Endothelial cell of hepatic sinusoid (primary cell): ENCODE measurements around the gene MDM4.

ENCODE experiments used
- in situ Hi-C: cut with HindIII; loops from 2 replicates; pipeline ENCODE4 v1.10.0; 2017; ENCODE audit warnings: low sequenced_read_pairs

MDM4 gene

DNA sequence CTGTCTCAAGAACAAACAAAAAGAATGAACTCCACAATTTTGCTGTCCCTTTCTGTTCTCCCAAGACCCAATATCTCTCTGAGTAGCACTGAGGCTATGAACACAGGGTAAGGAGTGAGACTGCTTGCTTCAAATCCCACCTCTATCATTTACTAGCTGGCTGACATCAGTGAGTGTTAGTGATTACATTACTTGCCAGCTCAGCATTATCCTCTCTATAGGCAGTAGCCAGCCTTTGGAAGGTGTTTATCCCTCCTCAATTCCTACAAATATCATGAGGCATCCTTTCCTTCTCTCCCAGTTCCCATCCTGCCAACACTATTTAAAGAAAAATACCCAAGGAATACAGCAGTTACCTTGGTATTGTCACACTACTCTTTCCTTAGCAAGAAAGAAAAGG, 24.6 kb upstream of the MDM4 start:
- in situ Hi-C loops: no loop called here

DNA sequence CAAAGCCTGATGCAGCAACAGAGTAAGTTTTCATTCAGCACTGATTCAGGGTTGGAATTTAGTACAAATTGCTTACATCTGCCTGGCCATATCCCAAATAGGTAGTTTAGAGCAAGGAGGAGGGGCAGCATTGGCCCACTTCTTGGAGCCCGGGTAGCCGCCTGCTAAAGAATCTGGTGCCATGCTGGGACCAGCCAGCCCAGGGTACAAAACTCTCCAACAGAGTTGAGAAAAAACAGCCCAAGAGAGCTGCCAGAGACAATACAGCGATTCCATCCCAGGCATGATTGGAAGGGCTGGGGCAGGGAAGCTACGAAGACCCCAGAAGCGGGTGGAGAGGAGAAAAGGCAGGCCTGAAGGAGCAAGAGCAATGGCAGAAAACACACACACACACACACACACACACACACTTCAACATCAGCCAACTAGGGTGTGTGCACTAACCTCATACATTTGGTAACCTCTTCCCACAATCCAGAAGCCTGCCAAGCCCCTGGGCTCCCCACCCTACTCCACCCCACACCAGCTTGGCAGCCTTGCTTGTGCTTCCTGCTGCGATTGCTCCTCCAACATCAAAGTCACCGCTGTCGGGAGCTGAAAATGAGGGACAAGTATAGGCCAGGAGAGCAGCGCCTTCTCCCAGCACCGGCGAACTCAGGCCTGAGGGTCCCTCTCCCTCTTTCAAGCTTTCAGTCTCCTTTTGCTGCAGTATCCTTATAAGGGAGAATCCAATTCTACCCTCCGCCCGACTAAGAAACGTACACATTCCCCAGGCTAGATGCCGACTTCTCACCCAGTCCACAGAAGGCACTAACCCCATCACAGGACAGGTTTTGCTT, 22.8 kb upstream of the MDM4 start:
- in situ Hi-C loops: no loop called here

DNA sequence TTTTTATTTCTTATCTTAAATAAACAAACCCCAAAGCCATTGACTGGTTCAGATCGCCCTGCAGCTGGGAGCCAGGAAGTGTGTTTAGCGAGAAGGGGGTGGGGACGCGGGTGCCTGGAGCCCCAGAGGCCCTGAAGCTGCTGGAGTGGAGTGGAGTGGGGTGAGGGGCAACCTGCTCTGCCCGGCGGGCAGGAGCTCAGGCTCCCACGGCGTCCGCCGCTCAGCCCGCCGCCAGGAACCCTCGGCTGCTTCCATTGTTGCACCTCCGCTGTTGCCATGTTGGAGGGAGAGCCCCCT, 22.3 kb upstream of the MDM4 start:
- in situ Hi-C loops: no loop called here

DNA sequence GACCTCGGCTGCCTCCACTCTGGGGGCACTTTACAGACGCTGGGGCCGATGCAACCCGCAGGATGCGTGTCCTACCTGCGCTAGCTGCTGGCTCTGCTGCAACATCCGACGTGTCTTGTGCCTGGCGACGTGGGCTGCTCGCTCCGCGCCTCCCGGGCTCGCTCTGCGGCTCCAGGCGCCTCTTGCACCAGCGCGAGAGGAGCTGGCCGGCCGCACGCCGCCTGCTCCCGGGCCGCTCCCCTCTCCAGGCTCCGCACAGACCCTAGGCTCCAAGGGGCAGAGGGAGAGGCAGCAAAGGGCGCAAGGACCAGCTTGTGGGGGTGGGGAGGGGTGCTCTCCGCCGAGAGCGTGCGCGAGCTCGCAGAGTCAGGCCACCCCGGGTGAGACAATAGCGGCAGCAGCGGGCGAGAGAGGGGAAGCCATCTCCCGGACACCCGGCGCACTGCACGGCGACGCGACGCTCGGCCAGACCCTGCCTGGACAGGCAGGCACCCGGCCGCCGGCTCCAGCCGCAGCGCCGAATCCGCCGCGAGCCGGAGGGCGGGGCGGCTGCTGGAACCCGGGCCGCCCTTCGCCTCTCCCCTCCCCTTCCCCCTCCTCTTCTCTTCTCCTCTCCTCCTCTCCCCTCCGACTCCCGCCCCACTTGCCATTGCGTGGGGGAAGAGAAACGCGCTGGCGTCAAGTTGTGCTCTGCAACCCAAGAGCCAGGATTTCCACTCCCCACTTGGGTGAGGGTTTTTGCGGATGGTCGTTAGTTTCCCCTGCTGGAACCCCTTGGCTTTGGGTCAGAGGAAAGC, 21.7 kb upstream of the MDM4 start, which contains the start of gene PIK3C2B:
TSS of gene PIK3C2B (minus strand) at position 525 of the 797 bp plus-strand sequence. CDS start 25,003 bp downstream, outside the sequence.
- in situ Hi-C loops: no loop called here

DNA sequence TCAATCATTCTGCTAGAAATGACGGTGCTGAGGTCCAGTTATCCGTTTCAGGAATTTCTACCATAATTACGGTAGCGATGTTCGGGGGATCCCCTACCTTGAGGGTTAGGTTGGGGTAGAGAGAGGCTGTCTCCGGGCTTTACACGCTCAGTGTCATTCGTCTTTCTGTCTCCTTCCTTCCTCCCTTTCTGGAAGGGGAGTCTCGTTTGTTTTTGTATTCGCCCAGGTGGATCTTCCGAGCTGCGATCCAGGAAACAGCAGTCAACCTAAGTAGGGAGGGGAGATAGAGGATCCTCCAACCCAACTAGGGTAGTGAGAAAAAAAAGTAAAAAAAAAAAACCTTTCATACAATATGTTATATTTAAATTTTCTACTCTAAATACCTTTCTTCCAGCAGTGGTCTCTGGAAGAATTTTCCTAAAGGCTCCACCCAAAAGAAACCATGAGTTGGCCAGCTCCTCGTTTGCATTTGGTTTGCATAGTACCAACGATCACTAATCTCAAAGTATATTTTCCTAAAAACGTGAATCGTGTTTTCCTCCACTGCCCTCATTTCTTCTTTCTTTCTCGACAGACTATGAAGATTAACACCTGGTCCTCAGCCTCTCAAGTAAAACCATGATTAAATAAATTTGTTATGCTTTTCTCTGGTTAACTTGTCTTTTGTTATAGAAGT, 21.0 kb upstream of the MDM4 start:
- in situ Hi-C loops: no loop called here

DNA sequence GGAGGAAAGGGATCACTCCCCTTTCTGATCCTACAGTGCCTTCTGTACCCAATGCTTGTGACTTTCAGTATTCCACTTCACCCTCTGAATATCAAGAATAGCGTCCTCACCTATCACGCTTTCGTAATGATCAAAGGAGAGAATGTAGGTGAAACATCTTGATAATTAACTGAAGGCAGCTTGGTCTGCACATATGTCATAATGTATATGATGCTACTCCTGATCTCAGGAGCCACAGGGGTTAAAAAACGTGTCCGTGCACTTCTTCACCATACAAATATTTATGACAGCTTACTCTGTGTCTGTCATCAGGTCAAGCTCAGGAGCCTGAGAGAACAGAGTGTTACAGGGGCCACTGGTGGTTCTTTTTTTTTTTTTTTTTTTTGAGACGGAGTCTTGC, 20.4 kb upstream of the MDM4 start:
- in situ Hi-C loops: no loop called here

DNA sequence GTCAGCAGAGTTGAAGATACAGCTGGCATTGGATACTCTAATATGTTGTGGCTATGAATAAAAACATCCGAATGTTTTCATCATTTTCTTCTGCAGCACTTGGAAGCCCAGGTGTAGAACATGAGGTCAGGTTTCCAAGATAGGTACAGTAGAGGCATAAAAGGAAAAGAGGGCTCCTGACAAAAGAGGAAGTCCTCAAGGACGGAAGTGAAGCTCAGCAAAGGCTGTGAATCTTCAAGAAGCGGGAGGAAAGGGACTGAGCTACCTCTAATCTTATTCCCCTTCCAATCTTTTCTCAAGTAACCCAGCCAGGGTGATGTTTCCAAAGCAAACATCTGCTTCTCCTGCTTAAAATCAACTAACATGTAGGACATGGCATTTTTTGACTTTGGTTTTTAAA, 17.2 kb upstream of the MDM4 start:
- in situ Hi-C loops: no loop called here

DNA sequence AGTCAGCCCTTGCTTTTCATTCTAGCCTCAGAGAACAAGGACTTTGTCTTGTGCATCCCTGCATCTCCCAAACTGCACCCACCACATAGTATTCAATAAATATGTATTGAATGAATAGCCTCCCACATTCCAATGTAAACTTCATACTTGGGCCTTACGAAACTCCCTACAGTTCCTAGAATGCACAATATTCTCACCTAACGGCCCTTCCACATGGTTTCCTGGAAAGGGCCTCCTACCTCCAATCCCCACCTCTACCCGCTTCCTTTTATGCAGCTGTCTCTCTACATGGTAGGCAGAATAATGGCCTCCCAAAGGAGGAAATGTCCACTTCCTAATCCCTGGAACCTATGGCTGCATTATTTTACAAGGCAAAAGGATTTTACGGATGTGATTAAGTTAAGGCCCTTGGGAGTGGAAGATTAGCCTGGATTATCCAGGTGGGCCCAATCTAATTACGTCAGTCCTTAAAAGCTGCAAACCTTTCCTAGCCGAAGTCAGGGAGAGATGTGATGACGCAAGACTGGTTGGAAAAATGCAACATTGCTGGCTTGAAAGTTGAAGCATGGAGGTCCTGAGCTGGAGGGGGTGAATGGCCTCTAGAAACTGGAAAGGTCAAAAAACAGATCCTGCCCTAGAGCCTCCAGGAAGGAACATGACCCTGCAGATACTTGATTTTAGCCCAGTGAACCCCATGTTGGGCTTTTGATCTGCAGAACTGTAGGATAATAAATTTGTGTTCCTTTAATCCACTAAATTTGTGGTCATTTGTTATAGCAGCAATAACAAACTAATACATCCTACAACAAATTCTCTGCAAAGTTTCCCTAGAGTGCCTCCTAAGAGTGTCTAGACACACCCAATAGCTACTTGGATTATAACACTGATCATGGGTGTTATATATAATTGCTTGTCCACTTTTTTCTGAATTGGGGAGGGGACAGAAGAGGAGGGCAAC, 16.4 kb upstream of the MDM4 start:
- in situ Hi-C loops: loop anchor here (5.0 kb wide), 1 partner anchor 52 kb away; no protein-coding TSS in a partner anchor

DNA sequence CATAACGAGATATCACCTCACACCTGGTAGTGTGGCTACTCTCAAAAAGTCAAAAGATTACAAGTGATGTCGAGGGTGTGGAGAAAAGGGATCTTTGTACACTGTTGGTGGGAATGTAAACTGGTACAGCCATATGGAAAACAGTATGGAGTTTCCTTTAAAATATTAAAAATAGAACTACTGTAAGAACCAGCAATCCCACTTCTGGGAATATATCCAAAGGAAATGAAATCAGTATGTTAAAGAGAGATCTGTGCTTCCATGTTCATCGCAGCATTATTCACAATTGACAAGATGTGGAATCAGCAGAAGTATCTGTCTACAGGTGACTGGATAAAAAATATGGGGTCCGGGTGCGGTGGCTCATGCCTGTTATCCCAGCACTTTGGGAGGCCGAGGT, 14.0 kb upstream of the MDM4 start:
- in situ Hi-C loops: loop anchor here (5.0 kb wide), 1 partner anchor 55 kb away; no protein-coding TSS in a partner anchor

DNA sequence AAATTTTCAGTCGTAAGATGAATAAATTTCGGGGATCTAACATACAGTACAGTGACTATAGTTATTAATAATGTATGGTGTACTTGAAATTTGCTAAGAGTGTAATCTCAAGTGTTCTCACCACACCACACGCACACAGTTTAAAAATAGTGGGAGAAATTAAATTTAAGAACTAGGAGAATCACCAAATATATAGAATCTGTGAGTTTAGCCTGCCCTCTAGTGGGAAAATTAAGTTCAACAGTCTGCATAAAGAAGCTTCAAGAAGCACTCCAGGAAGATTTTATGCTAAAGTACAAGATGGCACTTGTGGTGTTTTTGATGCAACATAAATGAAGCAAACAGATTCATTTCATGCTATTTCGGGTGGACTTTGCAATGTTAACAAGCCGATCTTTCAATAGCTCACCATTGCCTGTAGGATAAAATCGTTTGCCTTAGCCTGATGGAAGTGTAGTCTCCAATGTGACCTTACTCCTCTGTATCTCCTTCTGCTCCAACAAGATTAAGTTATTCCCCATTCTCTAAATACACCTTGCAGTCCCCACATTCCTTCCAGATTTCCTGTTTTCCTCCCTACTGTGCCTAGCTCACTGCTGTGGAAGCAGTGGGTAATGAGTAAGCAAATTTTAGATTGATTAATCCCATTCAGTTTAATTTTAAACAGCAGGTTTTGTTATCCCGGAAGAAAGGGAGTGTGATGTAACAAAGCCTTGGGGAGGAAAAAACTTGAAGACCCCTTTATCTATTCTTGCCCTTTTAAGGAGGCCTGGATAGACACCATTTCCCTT, 12.9 kb upstream of the MDM4 start:
- in situ Hi-C loops: loop anchor here (5.0 kb wide), 1 partner anchor 56 kb away; no protein-coding TSS in a partner anchor

DNA sequence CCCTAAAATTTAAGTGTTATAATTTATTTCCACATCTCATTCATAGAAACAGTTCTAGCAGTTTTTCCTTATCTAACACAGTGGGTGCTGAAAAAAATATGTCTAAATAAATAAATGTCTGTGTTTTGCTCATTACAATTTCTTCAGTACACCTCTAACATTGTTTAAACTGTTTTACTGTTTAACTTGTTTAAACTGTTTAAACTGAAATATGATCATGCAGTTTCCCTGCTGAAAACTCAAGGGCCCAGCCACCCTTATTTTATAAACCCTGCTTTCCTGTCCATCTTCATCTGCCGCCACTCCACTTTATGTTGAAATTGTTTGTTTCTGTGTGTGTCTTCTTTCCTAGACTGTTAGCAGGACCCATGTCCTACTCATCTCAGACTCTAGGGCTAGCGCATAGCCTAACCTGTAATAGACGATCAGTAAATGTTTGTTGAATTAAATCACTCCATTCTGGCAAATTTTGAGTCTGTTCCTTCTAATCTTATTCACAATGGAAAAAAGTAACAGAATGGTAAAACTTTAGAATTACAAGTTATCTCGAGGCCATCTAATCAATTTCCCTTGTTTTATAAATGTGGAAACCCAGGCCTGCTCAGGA, 12.2 kb upstream of the MDM4 start:
- in situ Hi-C loops: loop anchor here (5.0 kb wide), 1 partner anchor 57 kb away; no protein-coding TSS in a partner anchor

DNA sequence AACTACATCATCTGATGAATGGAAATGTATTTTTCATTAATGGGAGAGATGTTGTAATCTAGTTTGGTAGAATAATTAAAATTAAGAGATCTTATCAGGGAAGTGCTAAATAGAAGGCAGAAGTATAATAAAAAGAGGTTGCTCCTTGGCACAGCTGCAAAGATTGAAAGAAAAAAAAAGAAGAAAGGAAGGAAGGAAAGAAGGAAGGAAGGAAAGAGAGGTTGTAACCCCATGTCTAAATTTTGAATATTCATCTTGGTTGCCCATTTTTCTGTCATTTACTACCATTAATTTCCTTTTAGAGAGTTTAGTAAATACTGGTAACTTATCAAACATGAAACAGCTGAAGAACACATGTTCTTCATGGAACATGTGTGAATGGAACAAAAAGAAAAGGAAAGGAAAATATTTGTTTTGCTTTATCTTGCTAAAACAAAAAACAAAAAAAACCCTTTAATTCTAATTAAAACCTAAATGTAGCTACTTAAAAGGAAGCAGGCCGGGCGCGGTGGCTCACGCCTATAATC, 10.5 kb upstream of the MDM4 start:
- in situ Hi-C loops: no loop called here

DNA sequence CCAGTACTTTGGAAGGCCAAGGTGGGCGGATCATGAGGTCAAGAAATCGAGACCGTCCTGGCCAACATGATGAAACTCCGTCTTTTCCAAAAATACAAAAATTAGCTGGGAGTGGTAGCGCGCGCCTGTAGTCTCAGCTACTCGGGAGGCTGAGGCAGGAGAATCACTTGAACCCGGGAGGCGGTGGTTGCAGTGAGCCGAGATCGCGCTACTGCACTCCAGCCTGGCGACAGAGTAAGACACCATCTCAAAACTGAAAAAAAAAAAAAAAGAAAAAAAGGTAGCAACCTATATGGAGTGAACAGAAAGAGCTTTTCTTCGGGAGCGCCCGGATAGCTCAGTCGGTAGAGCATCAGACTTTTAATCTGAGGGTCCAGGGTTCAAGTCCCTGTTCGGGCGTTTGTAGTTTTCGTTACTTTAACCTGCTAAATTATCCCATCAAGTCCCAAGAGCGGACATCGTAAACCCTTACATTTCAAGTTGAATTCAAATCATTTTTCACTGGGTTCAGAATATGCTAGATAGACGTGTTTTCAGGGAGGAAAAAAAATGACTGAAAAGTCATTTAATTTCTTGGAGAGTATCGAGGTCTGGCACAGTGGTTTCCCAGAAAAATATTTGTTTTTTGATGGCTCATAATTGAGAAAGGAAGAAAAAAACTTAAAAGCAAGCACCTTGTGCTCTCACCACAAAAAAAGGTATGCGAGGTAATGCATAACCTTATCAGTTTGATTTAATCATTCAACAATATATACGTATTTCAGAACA, 9.8 kb upstream of the MDM4 start:
- in situ Hi-C loops: no loop called here

DNA sequence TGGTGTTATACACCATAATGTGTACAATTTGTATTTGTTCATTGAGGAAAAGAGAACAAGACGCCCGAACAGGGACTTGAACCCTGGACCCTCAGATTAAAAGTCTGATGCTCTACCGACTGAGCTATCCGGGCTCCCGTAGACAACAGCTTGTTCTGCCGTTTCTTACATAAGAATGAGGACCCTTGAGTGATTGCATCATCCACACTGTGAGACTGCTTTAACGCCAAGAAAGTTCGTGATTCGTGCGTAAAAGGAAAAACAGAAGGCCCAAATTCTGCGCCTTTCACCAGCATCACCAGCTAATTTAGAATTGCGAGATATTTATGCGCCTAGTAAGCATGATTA, 9.3 kb upstream of the MDM4 start:
- in situ Hi-C loops: no loop called here

DNA sequence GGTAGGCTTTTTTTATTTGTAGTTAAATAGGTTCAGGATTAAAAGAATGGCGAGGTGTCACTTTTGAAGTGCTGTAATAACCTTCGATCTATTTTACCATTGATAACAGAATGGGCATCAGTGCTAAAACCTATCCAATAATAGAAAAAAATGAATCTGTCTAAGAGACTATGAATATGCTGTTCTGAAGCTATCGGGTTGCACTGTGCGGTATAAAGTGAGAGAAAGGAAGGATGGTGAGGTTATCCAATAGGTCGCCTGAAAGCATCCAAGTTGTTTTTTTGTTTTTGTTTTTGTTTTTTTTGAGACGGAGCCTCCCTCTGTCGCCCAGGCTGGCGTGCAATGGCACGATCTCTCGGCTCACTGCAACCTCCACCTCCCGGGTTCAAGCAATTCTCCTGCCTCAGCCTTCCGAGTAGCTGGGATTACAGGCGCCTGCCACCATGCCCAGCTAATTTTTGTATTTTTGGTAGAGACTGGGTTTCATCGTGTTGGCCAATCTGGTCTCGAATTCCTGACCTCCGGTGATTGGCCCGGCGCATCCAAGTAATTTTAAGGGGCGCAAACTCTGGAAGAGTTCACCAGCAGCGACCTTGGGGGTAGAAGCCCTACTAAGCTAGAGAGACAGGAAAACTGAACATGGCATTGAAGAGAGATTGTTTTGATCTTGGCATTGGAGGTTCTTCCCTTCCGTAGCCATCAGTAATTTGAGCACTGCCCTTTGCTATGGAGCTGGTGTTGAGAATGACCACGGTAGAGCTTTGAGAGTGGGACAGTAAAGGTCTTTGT, 8.7 kb upstream of the MDM4 start:
- in situ Hi-C loops: no loop called here

DNA sequence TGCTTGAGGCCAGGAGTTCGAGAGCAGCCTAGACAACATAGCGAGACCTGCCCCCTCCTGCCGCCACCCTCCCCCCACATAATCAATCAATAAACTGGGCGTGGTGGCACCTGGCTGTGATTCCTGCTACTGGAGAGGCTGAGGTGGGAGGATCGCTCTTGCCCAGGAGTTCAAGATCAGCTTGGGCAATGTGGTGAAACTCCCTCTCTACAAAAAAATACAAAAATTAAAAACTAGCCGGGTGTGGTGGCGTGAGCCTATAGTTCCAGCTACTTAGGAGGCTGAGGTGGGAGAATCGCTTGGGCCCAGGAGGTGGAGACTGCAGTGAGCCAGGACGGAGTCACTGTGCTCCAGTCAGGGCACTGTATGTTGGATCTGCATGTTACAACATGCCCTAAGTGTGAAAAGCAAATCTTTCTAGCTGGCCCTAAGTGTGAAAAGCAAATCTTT, 7.0 kb upstream of the MDM4 start:
- in situ Hi-C loops: no loop called here

DNA sequence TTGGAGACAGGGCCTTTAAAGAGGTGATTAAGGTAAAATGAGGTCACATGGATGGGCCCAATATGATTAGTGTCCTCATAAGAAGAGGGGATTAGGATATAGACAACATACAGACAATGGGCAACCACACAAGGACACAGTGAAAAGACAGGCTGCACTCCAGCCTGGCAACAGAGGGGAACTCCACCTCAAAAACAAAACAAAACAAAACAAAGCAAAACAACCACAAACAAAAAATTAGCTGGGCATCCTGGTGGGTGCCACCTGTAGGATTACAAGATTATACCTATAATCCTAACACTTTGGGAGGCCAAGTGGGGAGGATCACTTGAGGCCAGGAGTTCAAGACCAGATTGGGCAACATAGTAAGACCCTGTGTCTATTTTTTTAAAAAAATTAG, 4.8 kb upstream of the MDM4 start:
- in situ Hi-C loops: no loop called here
